Measurements from ENCODE around the gene TMEM121. TPM values are rescaled to one million over a fixed set of nuclear protein-coding genes. Genes with fewer than 3 reads are reported as not detected.

The TMEM121 gene
- polyA plus RNA-seq, 1 donor (not counting 4 experiments of a cell fraction or from before 2014, with no cell fraction given): 0.18 TPM

DNA sequence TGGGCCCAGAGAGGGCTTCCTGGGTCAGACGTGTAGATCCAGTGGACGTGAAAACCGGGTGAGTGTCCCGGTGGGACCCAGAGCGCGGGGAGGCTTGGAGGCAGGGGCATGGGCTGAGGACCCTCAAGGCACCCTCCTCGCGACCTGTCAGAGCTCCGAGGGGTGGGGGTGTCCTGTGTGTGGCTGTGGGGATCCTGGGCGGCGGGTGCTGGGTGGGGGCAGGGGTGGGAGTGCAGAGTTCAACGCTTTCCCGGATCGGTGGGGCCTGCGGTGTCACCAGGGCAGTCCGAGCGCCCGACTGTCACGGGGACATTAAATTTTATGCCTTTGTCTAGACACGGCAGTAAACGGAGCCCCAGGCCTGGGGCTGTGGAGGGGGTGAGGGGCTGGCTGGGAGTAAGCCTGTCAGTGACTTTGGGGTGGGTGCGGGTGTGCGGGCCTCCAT, 1.0 kb downstream of the TMEM121 start:
- peak overlapping the region; percentile 51 for H3K4me2 ChIP-seq (ENCODE audit: control insufficient read depth, extremely low read depth, insufficient read depth, low read depth, low read length)
- no peak overlapping the region for H3K27ac ChIP-seq (ENCODE audit: control insufficient read depth, insufficient read depth, low read length)
- peak overlapping the region in 2 of 3 experiments; percentile 27 to 32 for H3K4me3 ChIP-seq (ENCODE audit: control insufficient read depth in 2 of 3, extremely low read depth in 1 of 3, insufficient read depth in 2 of 3, low read depth in 1 of 3, low read length in 3 of 3)
- TF ChIP-seq, protein P1, sequence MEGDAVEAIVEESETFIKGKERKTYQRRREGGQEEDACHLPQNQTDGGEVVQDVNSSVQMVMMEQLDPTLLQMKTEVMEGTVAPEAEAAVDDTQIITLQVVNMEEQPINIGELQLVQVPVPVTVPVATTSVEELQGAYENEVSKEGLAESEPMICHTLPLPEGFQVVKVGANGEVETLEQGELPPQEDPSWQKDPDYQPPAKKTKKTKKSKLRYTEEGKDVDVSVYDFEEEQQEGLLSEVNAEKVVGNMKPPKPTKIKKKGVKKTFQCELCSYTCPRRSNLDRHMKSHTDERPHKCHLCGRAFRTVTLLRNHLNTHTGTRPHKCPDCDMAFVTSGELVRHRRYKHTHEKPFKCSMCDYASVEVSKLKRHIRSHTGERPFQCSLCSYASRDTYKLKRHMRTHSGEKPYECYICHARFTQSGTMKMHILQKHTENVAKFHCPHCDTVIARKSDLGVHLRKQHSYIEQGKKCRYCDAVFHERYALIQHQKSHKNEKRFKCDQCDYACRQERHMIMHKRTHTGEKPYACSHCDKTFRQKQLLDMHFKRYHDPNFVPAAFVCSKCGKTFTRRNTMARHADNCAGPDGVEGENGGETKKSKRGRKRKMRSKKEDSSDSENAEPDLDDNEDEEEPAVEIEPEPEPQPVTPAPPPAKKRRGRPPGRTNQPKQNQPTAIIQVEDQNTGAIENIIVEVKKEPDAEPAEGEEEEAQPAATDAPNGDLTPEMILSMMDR (optimal IDR thresholded peaks at IDR 0.05 in 1 of 3, IDR thresholded peaks at IDR 0.05 in 1 of 3, conservative IDR thresholded peaks at IDR 0.05 in 1 of 3; ENCODE audit: extremely low read depth in 1 of 3, insufficient read depth in 2 of 3, low read length in 3 of 3): no peak
- no peak for TF ChIP-seq EZH2 (IDR thresholded peaks at IDR 0.05; ENCODE audit: low read length)
- peaks cover 49% of the 10 kb centered on the region for H3K27me3 ChIP-seq (ENCODE audit: control insufficient read depth, extremely low read depth, insufficient read depth, low read length)
- FAIRE-seq (no peak), DNase-seq (ENCODE audit: low read depth, low spot score) (no peak)
- H3K9ac ChIP-seq (ENCODE audit: control insufficient read depth, extremely low read depth, insufficient read depth, low read length): no peak overlapping the region
- H4K20me1 ChIP-seq (ENCODE audit: control insufficient read depth, extremely low read depth, insufficient read depth, low read length): no peaks in the 10 kb centered on the region
- dilution Hi-C loops (cut with MboI; ENCODE audit: extremely low pct_ligation_motif_present, low sequenced_read_pairs): no loop called here
- H3K4me1 ChIP-seq (ENCODE audit: control insufficient read depth, extremely low read depth, insufficient read depth, low read length): peaks cover 7% of the 10 kb centered on the region
- no peaks in the 10 kb centered on the region for H3K36me3 ChIP-seq (ENCODE audit: control insufficient read depth in 2 of 2, extremely low read depth in 1 of 2, insufficient read depth in 2 of 2, low read length in 2 of 2)
- peak overlapping the region; percentile 6 for H2AFZ ChIP-seq (ENCODE audit: control insufficient read depth, low read length)
- no peaks in the 10 kb centered on the region for H3K9me1 ChIP-seq (ENCODE audit: control insufficient read depth, extremely low read depth, insufficient read depth, low read length)
- H3K9me3 ChIP-seq (ENCODE audit: control insufficient read depth, low read depth, low read length): no peaks in the 10 kb centered on the region
- no peaks in the 10 kb centered on the region for H3K79me2 ChIP-seq (ENCODE audit: control insufficient read depth, insufficient read depth, low read length)

DNA sequence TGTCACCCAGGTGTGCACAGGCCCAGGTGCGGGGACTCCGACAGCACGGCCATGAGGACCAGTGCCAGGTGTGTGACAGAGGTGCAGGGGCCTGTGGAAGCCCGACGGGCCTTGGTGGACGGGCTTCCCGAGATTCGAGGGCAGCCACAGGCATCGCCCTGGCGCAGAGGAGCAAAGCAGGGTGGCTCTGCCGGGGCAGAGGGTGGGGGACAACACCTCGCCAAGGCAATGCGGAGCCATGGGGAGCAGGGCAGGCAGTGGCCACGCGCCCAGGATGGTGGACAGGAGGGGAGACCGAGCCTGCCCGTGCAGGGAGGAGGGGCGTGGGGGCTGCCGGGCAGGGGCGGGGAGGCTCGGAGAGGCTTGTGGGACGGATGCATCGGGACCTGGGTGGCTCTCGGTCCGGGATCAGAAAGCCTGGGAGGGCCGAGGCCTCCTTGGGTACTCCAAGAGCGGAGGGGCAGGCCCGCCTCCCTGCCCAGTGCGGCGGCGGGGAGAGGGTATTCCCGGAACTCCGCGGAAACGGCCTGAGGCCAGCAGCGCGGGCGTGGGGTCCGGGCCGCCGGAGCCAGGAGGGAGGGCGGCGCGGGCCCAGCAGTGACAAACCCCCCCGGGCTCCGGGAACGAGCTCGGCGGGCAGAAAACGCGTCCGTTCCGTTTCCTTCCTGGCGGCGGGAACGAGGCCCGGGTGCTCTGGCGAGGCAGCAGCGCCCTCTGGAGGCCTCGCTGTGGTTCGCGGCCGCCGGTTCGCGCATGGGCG, 1.6 kb downstream of the TMEM121 start:
- TF ChIP-seq EZH2 (IDR thresholded peaks at IDR 0.05; ENCODE audit: low read length): no peak
- TF ChIP-seq, protein P1 (optimal IDR thresholded peaks at IDR 0.05 in 1 of 3, IDR thresholded peaks at IDR 0.05 in 1 of 3, conservative IDR thresholded peaks at IDR 0.05 in 1 of 3; ENCODE audit: extremely low read depth in 1 of 3, insufficient read depth in 2 of 3, low read length in 3 of 3): peak; percentile 42 to 94 (median 89)
- dilution Hi-C loops (cut with MboI; ENCODE audit: extremely low pct_ligation_motif_present, low sequenced_read_pairs): no loop called here
- FAIRE-seq: no peak
- peak overlapping the region; percentile 33 for H3K9ac ChIP-seq (ENCODE audit: control insufficient read depth, extremely low read depth, insufficient read depth, low read length)
- H3K27me3 ChIP-seq (ENCODE audit: control insufficient read depth, extremely low read depth, insufficient read depth, low read length): peaks cover 49% of the 10 kb centered on the region
- peak overlapping the region; percentile 58 for H3K4me2 ChIP-seq (ENCODE audit: control insufficient read depth, extremely low read depth, insufficient read depth, low read depth, low read length)
- H3K36me3 ChIP-seq (ENCODE audit: control insufficient read depth in 2 of 2, extremely low read depth in 1 of 2, insufficient read depth in 2 of 2, low read length in 2 of 2): no peaks in the 10 kb centered on the region
- no peaks in the 10 kb centered on the region for H4K20me1 ChIP-seq (ENCODE audit: control insufficient read depth, extremely low read depth, insufficient read depth, low read length)
- peaks cover 7% of the 10 kb centered on the region for H3K4me1 ChIP-seq (ENCODE audit: control insufficient read depth, extremely low read depth, insufficient read depth, low read length)
- no peak for DNase-seq (ENCODE audit: low read depth, low spot score)
- no peaks in the 10 kb centered on the region for H3K9me1 ChIP-seq (ENCODE audit: control insufficient read depth, extremely low read depth, insufficient read depth, low read length)
- no peak overlapping the region for H3K27ac ChIP-seq (ENCODE audit: control insufficient read depth, insufficient read depth, low read length)
- H3K9me3 ChIP-seq (ENCODE audit: control insufficient read depth, low read depth, low read length): no peaks in the 10 kb centered on the region
- H3K79me2 ChIP-seq (ENCODE audit: control insufficient read depth, insufficient read depth, low read length): no peaks in the 10 kb centered on the region
- peak overlapping the region in 2 of 3 experiments; percentile 38 to 44 for H3K4me3 ChIP-seq (ENCODE audit: control insufficient read depth in 2 of 3, extremely low read depth in 1 of 3, insufficient read depth in 2 of 3, low read depth in 1 of 3, low read length in 3 of 3)
- H2AFZ ChIP-seq (ENCODE audit: control insufficient read depth, low read length): peak overlapping the region; percentile 33

Data from keratinocyte (primary cell).